GM06990 (cell line): ENCODE data around the gene LRRC34.

Source experiments
- DNase-seq: peaks from one replicate; pipeline ENCODE4 v3.0.0-alpha.2; 2011; ENCODE audit not compliant: insufficient read length; ENCODE audit errors: extremely low read depth
- H3K27me3 ChIP-seq: replicated peaks from 2 replicates; pipeline ENCODE4 v1.6.0; 2011; ENCODE audit warnings: low read length; ENCODE audit not compliant: control insufficient read depth, insufficient read depth
- H3K36me3 ChIP-seq: 2 replicates; pipeline ENCODE4 v1.5.1; 2011; ENCODE audit warnings: low read length; ENCODE audit not compliant: control insufficient read depth, insufficient read depth
- H3K4me3 ChIP-seq: replicated peaks from 2 replicates; pipeline ENCODE4 v1.5.1; 2011; ENCODE audit warnings: low read depth, mild to moderate bottlenecking, control low read depth, low read length
- CTCF ChIP-seq: IDR thresholded peaks from 2 replicates; pipeline ENCODE4 v1.5.1; 2011; ENCODE audit warnings: low read length, control low read depth, mild to moderate bottlenecking, inconsistent platforms; ENCODE audit not compliant: insufficient read depth, poor library complexity, severe bottlenecking

LRRC34 gene

DNA sequence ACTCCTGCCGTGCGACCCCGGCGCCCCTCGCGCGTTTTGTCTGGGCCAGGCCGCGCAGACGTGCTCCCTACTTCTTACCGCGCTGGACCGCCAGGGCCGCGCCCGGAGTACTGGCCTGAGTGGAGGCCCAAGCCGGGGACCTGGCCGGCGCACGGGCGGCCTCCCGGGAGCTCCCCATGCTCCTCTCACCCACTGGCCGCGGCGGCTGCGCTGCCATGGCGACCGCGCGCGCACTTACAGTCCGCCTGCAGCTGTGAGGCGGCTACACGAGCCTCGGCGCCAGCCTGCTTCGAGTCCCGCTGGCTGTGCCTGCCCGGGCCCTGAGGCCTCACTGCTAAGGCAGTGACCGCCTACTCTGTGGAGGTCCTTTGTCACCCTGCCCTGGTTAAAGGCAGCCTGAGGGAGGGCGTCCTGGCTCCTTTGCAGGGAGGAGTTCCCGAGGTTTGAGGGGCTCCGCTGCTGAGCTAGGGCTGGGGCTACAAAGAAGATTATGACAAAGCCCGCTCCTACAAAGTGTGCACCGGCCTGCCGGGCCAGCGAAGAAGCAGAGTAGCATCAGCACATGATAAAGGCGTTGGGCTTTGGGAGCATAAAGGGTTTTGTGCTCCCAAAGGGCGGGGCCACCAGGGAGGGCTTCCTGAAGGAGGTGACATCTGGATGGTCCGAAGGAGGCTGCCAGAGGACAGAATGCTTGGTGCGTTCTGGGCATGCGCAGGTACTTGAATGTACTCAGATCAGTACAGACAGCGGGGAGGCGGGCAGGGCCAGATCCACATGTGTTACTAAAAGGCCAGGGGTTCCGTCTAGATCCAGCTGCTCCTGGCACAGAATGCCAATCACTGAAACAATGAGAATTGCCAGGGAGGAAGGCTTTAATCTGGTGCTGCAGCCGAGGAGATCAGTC lies at the start of gene LRRC34, which contains the start of gene LRRIQ4:
TSS of gene LRRC34 (minus strand) at position 573 of the 904 bp plus-strand sequence. CDS start at position 217, 356 bp downstream.
TSS of gene LRRIQ4 (plus strand) at position 539 of the 904 bp plus-strand sequence. CDS start 9,052 bp downstream, outside the sequence.
- peak; percentile 85 for DNase-seq
- TF ChIP-seq CTCF: no peak
- H3K4me3 ChIP-seq: peak within 1 kb of the TSS; percentile 66
- H3K27me3 ChIP-seq: no peaks in the 10 kb centered on the region
- no peaks in the 10 kb centered on the region for H3K36me3 ChIP-seq

DNA sequence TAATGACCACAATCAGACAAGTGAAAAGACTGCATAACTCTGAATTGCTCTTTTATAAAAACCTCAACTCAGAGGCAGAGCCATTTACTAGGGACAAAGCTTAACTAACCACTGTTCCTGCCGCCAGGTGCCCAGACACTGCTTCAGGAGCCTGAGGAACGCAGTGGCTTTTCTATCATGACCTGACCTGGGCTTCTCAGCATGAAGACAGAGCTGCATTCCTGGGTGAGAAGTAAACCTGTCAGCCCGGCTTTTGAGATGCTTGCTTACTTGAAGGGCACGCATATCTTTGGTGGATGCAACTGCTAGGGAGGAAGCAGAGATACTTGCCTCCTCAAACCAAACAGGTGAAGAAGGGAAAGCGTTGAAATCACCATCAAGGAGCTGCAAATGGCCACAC lies 49.2 kb upstream of the LRRC34 start:
- no peak for DNase-seq
- TF ChIP-seq CTCF: no peak
- H3K4me3 ChIP-seq: no peak overlapping the region
- H3K27me3 ChIP-seq: no peaks in the 10 kb centered on the region
- H3K36me3 ChIP-seq: no peaks in the 10 kb centered on the region

DNA sequence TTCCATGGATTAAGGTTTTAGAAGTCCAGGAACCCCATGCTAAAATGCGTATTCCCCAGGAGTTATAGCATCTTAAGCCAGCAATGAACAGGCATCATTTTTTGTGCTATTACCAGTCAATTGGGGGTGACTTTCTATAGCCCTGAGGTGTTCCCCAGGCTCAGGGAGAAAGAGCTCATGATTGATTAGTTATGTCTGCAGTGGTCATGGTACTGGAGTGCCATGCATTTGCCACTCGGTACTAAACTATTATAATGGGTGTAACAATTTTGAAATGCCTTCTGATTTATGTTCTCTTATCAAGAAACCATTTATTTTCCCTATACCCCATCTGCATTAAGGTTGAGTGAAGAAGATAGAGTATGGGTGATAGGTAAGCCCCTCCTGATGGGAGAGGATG lies 45.1 kb upstream of the LRRC34 start:
- Histone ChIP-seq H3K27me3 (no peaks in the 10 kb centered on the region), H3K4me3 (no peak overlapping the region), H3K36me3 (no peaks in the 10 kb centered on the region)
- no peak for DNase-seq
- no peak for TF ChIP-seq CTCF

GRCh38 chr3:169855514-169855913 lies 42.8 kb upstream of the LRRC34 start:
- TF ChIP-seq CTCF: no peak
- no peaks in the 10 kb centered on the region for H3K27me3 ChIP-seq
- no peak overlapping the region for H3K4me3 ChIP-seq
- H3K36me3 ChIP-seq: no peaks in the 10 kb centered on the region
- no peak for DNase-seq

DNA sequence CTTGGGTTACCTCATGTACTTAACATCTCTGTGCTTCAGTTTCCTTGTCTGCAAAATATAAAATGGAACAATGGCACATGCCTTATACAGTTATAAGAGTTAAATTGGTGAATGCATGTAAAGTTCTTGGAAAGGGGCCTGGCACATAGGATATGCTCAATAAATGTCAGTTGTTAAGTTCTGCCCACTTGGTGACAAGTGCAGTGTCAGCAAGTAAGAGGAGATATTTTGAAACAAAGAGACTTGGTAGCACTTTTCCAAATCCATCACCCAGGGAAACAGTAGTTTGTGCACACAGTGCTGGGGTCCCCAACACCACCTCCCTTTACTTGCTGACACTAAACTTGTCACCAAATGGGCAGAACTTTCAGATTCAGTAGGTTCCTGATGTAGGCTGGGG lies 37.9 kb upstream of the LRRC34 start:
- no peak for TF ChIP-seq CTCF
- no peak overlapping the region for H3K4me3 ChIP-seq
- no peaks in the 10 kb centered on the region for H3K27me3 ChIP-seq
- no peak for DNase-seq
- no peaks in the 10 kb centered on the region for H3K36me3 ChIP-seq
